Stimulated activated CD8-positive, alpha-beta memory T cell treated with anti-CD3 and anti-CD28 coated beads, Interleukin-12 subunit alpha, Interleukin-12 subunit beta, amount 100 ng/mL, for 4 hours (primary cell): Measurements from ENCODE around the gene KHSRP.
A peak's percentile ranks its signal among the peaks of the same experiment; 100 is the strongest.
"Not testable (repeated sequence)": the region's sequence is repeated elsewhere in the genome, so short reads cannot be mapped to it uniquely, and the experiment has no call there.

ENCODE experiments used
- DNase-seq: peaks from one replicate; pipeline ENCODE4 v3.0.0-alpha.2; 2020; ENCODE audit warnings: low read depth

Gene KHSRP

DNA sequence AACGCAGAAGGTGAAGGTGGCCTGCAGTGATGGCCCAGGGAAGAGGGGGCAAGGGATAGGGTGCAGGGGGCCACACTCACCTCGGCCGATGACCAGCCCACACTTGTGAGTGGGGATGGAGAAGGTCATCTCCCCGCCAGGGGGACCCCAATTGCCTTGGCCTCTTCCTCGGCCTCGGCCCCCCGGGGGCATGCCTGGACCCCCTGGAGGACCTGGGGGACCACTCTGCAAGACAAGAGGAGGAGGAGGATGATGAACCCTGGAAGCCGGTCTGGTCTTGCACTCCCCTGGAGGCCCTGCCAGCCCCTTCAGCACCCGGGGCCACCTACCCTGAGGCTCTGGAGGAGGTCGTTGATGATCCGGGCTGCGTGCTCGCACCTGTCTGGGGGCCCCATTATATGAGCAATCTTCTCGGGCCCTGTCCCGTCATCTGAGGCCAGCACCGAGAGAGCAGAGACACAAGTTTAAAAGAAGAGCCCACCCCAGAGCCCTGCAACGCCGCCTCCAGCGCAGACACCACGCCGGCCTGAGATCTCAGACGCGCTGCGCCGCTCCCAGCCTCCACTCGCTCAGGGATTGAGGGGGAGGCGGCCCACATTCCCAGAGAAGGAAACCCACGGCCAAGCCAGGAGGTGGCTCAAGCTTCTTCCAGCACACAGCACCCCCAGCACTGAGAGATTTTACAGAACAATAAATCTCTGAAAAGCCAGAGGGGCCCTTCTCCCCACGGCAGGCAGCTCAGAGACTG lies 7.8 kb downstream of the KHSRP start:
- DNase-seq, result no peak

DNA sequence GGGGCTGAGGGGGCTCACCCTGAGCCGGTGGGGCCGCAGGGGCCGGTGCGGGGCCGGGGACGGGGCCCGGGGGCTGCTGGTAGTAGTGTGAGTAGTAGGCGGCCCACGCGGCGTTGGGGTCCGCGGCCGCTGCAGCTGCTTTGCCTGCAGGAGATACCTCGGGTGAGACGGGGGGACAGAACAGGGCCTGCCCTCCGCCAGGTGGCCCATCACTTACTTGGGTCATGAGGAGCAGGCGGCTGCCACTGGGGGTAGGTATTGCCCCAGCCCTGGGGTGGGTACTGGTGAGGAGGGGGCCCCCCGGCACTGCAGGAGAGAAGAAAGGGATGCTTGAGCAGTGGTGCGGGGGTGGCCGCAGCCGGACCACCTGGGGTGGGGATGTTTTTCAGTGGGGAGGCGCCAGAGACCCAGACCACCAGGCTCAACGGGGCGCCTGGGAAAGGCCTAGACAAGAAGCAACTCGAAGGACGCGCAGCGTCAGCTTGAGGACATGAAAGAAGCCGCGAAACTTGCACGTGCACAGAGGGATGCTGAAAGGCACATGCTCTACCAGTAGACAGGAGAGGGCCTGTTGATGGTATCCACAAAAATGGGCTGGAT lies 8.9 kb downstream of the KHSRP start:
- no peak for DNase-seq

DNA sequence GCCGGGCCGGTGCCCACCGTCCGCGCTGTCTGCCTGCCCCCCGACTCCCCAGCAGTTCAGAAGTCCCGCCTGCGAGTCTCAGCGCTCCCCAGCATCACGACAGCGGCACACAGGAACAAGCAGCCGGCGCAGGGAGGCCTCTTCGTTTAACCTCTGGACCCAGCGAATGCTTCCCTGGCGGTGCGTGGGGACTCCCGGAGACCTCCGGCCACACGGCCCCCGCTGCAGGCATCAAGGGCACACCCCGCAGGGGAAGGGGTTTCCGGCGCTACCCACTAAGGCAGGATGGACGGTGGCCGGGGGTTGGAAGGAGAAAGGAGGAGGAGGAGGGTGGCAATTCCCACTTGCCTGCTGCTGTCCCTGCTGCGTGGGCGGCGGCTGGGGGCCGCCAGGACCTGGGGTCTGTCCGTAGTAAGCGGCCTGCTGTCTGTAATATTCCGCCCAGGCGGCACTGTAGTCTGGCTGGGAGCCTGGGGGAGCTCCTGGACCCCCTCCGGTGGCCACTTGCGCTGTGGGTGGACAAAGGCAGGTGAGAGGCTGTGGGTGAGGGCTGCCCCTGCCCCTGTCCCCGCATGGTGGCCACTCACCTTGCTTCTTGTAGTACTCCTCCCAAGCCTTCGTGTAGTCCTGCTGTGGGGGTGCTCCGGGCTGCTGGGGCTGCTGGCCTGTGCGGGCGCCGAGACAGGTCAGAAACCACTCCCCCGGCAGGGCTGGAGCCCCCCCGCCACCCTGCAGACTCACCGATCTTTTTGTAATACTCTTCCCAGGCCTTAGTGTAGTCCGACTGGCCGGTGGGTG lies 9.6 kb downstream of the KHSRP start:
- DNase-seq, result no peak

DNA sequence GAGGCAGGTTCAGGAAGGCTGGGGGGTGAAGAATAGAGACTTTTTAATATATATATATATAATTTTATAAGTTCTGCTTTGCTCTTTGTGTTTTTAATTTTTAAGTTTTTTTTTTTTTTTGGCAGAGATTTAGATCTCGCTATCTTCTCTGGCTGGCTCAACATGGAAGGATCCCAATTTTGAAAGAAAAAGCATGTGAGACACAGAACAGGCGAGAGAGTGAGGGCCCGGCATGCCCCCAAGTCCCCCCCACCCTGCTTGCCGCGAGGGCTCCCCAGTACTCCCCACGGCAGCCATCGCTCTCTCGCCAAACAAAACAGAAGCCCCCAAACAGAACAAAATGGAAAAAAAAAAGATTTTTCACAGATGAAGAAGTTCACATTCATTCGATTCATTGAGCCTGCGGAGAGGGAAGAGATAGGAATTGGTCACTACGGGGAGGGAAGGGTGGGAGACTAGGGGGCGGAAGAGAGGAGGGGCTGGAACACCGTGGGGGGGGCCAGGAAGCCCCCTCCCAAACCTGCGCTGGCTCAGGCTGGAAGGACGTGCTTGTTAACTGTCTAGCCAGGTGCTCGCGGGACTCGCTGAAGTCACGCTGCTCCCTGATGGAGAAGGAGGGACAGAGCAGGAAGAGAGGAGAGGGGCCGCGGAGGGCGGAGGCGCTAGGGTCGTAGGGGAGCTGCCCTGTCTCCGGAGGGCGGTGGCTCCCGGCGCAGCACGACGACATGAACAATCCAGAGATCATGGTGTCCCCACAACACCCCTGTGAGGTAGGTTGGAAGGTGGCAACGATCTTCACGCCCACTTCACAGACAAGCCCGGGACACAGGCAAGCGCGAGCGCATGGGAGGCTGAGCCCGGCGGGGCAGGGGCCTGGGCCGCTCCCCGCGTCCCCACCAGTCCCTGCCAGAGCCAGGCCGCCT lies 10.6 kb downstream of the KHSRP start:
- DNase-seq, result no peak

DNA sequence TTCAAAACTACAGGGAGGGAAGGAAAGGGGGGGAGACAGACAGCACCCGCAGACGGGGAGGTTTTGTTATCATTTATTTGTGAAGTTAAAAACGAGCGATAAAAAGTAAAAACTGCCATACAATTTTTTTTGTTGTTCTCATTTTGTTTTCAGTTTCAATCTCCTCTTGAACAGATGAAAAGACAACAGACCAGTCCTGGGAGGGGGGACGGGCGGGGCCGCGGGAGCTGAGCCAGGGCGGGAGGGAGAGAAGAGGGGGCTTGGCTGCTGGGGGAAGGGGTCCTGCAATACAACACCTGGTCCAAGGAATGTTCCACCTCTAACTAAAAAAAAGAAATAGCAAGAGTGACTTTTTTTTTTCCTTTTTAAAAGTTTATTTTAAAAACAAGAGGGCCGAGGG lies 11.3 kb downstream of the KHSRP start:
- no peak for DNase-seq

GRCh38 chr19:6412447-6413091 lies 12.0 kb downstream of the KHSRP start:
- DNase-seq, result no peak

DNA sequence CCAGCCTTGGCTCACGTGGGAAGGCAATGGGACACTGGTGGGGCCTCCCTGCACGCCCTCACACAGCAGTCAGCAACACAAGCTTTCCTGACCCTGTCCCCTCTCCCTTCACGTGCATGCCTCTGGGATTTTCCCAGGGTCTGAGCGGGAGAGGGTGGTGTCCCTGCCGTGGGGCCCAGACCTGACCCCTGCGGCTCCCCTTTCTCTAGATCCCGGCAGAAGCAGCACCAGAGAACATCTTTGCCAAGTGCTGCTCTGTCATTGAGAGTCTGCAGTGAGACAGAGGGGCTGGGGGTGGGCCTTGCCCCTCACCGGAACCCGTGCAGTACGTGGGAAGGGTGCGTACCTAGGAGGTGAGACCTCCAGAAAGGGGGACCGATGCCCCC lies 12.6 kb downstream of the KHSRP start:
- DNase-seq, result no peak

DNA sequence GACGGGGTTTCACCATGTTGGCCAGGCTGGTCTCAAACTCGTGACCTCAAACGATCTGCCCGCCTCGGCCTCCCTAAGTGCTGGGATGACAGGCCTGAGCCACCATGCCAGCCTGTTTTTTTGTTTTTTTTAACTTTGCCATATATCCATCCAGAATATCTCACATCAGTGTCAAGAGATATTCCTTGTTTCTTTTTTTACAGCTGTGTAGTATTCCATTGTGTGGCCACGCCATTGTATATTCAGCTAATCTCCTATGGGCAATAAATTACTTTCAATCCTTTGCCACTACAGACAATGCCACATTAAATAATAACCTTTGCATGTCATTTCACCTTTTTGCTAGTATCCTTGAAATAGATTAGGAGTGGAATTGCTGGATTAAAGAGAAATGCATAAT lies 15.3 kb downstream of the KHSRP start:
- DNase-seq, result no peak

DNA sequence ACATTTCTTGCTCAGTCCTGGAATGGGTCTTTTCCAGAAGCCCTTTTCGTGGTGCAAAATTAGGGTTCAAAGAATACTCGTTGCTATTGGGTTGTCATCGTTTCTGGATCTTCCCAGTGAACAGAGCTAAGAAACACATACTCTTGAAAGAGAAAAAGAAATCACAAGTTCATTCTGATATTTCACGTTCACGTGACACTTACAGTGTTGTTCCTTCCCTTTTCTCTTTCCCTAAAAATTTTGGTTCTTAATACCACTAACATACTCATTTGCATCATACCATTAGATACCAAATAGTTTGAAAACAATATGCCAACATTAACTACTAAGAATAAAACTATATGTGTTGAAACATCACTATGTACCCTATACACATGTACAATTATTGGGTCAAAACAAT lies 18.2 kb downstream of the KHSRP start:
- DNase-seq, result no peak

- DNase-seq, result no peak
Observed at GRCh38 chr19:6402837-6403608, 21.6 kb downstream of the KHSRP start.

- DNase-seq, result no peak
Observed at GRCh38 chr19:6402058-6402457, 22.6 kb downstream of the KHSRP start.

- DNase-seq, result not testable (repeated sequence)
Observed at GRCh38 chr19:6400062-6400944, 24.3 kb downstream of the KHSRP start.

- no peak for DNase-seq
Observed at GRCh38 chr19:6396305-6396704, 28.3 kb downstream of the KHSRP start.

- no peak for DNase-seq
Observed at GRCh38 chr19:6394831-6395230, 29.8 kb downstream of the KHSRP start.

GRCh38 chr19:6393983-6394412 lies 30.6 kb downstream of the KHSRP start:
- DNase-seq, result no peak

DNA sequence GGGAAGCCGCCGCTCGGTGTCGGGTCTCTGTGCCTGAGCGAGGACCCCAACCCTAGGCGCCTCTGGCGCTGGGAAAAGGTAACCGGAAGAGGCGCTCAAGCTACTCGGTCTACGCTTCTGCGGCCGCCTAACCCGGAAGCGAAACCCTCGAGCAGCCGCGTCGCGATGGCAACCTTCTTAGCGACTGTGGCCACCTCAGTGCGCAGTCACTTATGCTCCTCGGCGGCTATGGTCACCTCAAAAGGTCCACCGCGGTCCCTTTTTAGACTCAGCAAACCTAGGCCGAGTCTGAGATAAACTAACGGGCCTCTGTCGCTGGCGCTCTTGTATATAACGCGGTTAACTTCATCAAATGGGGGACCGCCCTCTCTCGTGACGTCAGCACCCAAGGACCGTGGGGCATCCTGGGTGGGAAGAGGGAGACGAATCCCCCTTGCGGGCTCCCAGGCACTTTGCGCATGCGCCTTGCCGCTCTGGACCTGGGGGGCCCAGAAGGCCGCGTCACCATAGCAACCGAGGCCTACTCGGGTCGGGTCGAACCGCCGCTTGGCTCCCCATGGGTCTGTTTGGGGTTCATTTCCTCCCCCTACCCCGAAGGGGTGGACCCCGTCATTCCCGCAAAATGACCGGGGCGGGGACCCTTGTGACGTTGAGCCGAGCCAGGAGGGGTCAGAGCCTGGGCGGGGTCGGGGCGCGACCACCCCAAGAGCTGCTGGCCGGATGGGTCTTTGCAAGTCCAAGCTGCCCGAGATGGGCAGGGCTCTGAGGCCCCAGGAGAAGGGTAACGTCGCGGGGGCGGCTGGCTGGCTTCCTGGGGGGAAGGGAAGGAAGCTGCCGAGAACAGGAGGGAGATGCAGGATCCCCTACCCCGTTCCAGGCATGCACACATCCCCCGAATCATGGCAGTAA lies 31.3 kb downstream of the KHSRP start, which contains the start of gene GTF2F1:
TSS of gene GTF2F1 (minus strand) at position 91 of the 909 bp plus-strand sequence. CDS start 169 bp downstream, outside the sequence.
- DNase-seq, result peak; percentile 88

GRCh38 chr19:6392221-6393073 lies 32.2 kb downstream of the KHSRP start:
- DNase-seq, result no peak
